Right lobe of liver (tissue), 4 donors: ENCODE data around the gene TAF11L11.
"Not testable (repeated sequence)": the region's sequence is repeated elsewhere in the genome, so short reads cannot be mapped to it uniquely, and the experiment has no call there.

Experiments
- CTCF ChIP-seq, 4 donors: fragments of 200-600 bp in 3 of 4; fragments of 450-650 bp in 1 of 4; IDR thresholded peaks; one replicate each; pipeline versions ENCODE4 v1.5.1 to v1.8.0; 2016 to 2022; ENCODE audit warnings: antibody characterized with exemption in 4 of 4, mild to moderate bottlenecking in 2 of 4
- POLR2A ChIP-seq: fragments of 450-650 bp; IDR thresholded peaks from one replicate; pipeline ENCODE4 v1.6.1; 2017; ENCODE audit warnings: antibody characterized with exemption, mild to moderate bottlenecking
- donor health status: DM: no; HTN: no; CAD: no.
- donor health status: DM: no; HTN: no; CAD: no.
- donor health status: DM: no; HTN: yes; CAD: no.

GRCh38 chr5:17590860-17591259 lies 13.1 kb upstream of the TAF11L11 start, which contains the start of gene TAF11L8:
- not testable (repeated sequence) for TF ChIP-seq POLR2A; CTCF (IDR thresholded peaks at IDR 0.05)
